ENCODE data around the gene EZH1. TPM values are rescaled to one million over a fixed set of nuclear protein-coding genes. Genes with fewer than 3 reads are reported as not detected.

EZH1 gene
- total and polyA plus RNA-seq, 7 donors = 15.2 to 59.1 (median 32.7) TPM

- DNase-seq = no peak
- Histone ChIP-seq H3K27ac (no peak overlapping the region), H3K9me3 (no peaks in the 10 kb centered on the region), H3K36me3 (ENCODE audit: insufficient read depth in 1 of 2, low read depth in 1 of 2) (peaks cover 0 to 29% of the 10 kb centered on the region in 2 donors), H3K4me3 (no peak overlapping the region), H3K27me3 (ENCODE audit: insufficient read depth in 3 of 3, low read length in 2 of 3) (no peaks in the 10 kb centered on the region), H3K4me1 (peaks cover 26% of the 10 kb centered on the region)
- TF ChIP-seq CTCF (IDR thresholded peaks at IDR 0.05) = no peak
- ATAC-seq = no peak
- intact Hi-C loops (cut with DNase I) = no loop called here
- WGBS, 3 donors = 79 to 81% (median 79%) methylated on average over 14 of the region's 14 CpGs
Observed at GRCh38 chr17:42685831-42686230, 59.0 kb downstream of the EZH1 start.

GRCh38 chr17:42684929-42685556 lies 59.8 kb downstream of the EZH1 start:
- H3K27ac ChIP-seq = no peak overlapping the region
- no peak for DNase-seq
- H3K4me3 ChIP-seq = no peak overlapping the region
- H3K27me3 ChIP-seq (ENCODE audit: insufficient read depth in 3 of 3, low read length in 2 of 3) = no peaks in the 10 kb centered on the region
- WGBS, 3 donors = 80 to 86% (median 85%) methylated on average over 50 of the region's 50 CpGs
- no peaks in the 10 kb centered on the region for H3K9me3 ChIP-seq
- no peak for TF ChIP-seq CTCF (IDR thresholded peaks at IDR 0.05)
- H3K36me3 ChIP-seq (ENCODE audit: insufficient read depth in 1 of 2, low read depth in 1 of 2) = peaks cover 0 to 25% of the 10 kb centered on the region in 2 donors
- intact Hi-C loops (cut with DNase I) = no loop called here
- no peak for ATAC-seq
- peaks cover 33% of the 10 kb centered on the region for H3K4me1 ChIP-seq

- no peak for TF ChIP-seq CTCF (IDR thresholded peaks at IDR 0.05)
- H3K36me3 ChIP-seq (ENCODE audit: insufficient read depth in 1 of 2, low read depth in 1 of 2) = peaks cover 0 to 21% of the 10 kb centered on the region in 2 donors
- H3K9me3 ChIP-seq = no peaks in the 10 kb centered on the region
- no peaks in the 10 kb centered on the region for H3K27me3 ChIP-seq (ENCODE audit: insufficient read depth in 3 of 3, low read length in 2 of 3)
- DNase-seq = peak in 1 of 2 donors; percentile 80
- H3K4me1 ChIP-seq = peaks cover 44% of the 10 kb centered on the region
- intact Hi-C loops (cut with DNase I) = no loop called here
- no peak overlapping the region for H3K27ac ChIP-seq
- WGBS, 3 donors = 2 to 15% (median 8%) methylated on average over 21 to 25 of the region's 25 CpGs
- peak overlapping the region; percentile 64 for H3K4me3 ChIP-seq
- peak; percentile 13 to 60 (median 34) for ATAC-seq
Observed at GRCh38 chr17:42683407-42684034, 61.3 kb downstream of the EZH1 start.

- WGBS, 3 donors = 1 to 2% (median 1%) methylated on average over 32 to 34 of the region's 34 CpGs
- ATAC-seq = no peak
- H3K4me1 ChIP-seq = peaks cover 45% of the 10 kb centered on the region
Observed at GRCh38 chr17:42682722-42683403, 62.0 kb downstream of the EZH1 start.

More at GRCh38 chr17:42682722-42683403, 62.0 kb downstream of the EZH1 start:
- Histone ChIP-seq H3K9me3 (no peaks in the 10 kb centered on the region), H3K4me3 (peak overlapping the region; percentile 64), H3K36me3 (ENCODE audit: insufficient read depth in 1 of 2, low read depth in 1 of 2) (peaks cover 0 to 15% of the 10 kb centered on the region in 2 donors), H3K27ac (peak overlapping the region; percentile 44), H3K27me3 (ENCODE audit: insufficient read depth in 3 of 3, low read length in 2 of 3) (no peaks in the 10 kb centered on the region)
- no peak for TF ChIP-seq CTCF (IDR thresholded peaks at IDR 0.05)
- intact Hi-C loops (cut with DNase I) = no loop called here
- peak; percentile 56 to 67 for DNase-seq
